Anterior cingulate cortex (tissue), 58 donors: Measurements from ENCODE around the gene RXRA.

Source experiments
- DNase-seq, 58 donors: peaks; one replicate each; lab custom pipeline; 2025; lab: John Stamatoyannopoulos, UW

The RXRA gene

DNA sequence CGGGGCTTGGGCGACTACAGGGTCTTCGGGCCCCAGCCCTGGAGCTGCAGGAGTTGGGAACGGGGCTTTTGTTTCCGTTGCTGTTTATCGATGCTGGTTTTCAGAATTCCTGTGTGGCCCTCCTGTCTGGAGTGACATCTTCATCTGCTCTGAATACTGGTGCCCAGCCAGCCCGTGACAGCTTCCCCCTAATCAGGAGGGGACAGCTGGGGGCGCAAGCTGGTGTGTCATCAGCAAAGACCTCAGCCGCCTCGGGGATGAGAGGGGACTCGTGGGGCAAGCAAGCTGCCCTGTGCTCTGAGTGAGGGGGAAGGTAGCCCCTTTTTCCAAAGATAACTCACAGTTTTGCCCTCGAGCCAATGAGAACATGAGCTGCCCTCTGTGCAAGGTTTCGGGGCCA is 110.7 kb downstream of the RXRA start:
- DNase-seq = no peak

DNA sequence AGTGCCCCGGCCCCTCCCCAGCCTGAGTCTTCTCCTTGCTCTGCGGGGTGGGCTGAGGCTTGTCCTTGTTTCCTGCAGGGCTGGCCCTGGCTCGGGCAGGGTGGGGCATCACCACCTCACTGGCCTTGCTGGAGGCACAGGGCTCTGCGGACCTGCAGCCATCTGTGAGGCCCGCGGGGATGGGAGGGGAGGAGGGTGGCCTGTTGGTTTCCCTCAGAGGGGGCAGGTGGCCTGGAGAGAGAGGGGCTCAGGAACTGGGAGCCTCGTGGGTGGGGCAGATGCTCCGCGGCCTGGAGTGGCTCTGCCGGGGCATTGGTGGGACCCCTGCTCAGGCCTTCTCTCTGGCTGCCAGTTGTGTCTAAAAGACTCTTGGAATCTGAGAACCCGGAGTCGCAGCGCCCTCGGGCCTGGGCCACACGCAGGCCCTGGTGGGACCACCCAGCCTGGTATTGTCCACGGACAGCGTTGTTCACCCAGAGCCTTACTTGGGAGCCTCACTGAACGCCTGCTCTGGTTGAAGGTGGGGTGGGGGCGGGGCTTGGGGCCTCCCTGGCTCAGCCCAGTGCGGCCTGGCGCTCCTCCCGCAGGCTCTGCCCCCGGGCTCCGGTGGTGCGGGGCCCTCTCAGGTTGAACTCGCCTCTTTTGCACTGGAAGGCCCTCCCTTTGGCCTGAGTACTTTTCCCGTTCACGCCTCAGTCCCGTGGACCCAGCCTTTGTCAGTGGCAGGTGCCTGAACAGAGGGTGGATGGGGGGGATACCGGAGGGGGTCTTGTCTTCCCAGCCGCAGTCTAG is 111.3 kb downstream of the RXRA start:
- no peak for DNase-seq

DNA sequence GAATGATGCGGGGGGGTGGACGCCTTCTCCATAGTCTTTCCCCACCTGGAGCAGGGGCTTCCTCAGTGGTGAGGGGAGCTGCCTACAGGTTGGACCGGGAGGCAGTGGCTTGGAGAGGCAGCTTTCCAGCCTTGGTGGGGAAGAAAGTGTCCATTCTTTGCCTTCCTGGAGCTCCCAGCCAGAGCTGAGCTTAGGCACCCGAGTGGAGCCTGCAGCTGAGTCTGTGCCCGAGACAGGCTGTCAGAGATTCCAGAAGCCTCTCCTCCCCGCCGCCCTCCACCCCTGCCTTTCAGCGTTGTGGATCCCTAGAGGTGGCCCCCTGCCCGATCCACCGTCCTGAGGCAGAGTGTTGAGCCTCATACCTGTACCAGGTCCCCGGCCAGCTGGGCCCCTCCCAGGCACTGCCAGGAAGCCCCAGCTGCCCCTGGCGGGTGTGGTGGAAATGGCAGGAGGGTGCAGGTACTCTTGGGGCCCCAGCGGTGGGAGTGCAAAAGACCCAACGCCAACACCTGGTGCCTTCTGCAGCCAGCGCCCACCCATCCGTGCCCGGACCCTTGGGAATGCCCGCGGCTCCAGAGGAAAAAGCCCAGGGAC is 112.0 kb downstream of the RXRA start:
- DNase-seq = peak in 4 of 58 donors; percentile 20 to 42 (median 29)

DNA sequence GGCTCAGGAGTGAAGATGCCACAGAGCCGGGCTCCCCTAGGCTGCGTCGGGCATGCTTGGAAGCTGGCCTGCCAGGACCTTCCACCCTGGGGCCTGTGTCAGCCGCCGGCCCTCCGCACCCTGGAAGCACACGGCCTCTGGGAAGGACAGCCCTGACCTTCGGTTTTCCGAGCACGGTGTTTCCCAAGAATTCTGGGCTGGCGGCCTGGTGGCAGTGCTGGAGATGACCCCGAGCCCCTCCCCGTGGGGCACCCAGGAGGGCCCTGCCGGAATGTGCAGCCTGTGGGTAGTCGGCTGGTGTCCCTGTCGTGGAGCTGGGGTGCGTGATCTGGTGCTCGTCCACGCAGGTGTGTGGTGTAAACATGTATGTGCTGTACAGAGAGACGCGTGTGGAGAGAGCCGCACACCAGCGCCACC is 113.1 kb downstream of the RXRA start:
- no peak for DNase-seq

DNA sequence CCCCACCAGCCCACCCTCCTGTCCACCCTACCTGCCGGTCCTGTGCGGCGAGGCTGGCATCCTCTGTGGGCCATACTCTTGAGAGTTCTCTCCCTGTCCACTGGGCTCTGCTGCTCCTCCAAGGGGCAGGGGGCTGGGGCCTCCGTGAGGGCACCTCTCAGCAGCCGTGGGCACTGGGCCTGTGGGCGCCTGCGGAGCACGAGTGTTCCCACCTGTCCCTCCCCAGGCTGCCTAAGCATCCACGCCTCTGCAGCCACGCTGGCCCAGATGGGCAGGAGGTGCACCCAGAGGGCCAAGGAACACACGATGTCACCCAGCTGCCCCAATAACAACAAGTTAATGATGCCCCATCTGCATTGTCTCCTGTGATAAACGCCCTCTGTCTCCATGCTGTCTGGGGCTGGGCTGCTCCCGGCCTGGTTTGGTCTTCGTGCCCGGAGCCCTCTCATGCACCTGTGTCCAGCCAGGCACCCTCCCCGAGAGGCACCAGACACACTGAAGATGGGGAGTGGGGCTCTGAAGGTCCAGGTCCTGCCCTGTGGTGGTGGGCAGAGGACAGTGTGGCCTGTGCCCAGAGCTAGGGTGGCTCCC is 114.5 kb downstream of the RXRA start:
- DNase-seq = no peak

DNA sequence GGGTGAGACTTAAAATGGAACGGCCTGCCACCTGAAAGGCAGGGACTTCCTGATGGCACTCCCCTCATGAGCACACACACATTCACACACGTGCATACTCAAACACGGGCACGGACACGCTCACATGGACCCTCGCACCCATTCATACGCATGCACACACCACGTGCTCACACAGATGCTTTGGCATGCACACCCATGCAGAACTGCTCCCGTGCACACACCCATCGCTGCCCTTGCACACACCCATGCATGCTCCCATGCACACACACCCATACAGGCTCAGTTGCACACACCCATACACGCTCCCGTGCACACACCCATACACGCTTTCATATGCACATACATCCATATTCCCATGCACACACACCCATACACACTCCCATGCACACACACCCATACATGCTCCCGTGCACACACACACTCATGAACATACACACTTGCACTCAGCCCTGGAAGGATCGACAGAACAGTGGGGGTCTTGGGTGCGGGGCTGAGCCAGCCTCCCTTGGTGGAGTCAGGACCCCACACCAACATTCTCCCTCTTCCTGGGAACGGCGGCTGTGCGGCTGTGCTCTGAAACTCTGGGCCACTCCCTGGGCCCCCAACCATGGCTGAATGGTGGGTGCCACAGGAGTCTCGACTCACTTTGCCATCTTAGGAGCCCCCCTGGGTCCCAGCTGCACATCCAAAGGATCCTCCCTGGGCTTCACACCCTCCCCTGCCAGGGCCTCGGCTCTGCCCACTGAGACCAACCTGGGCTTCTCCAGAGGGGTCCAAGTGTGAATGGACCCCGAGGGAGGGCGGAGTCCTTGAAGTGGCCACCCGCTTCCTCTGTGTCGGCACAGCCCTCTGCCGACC is 115.2 kb downstream of the RXRA start:
- no peak for DNase-seq

DNA sequence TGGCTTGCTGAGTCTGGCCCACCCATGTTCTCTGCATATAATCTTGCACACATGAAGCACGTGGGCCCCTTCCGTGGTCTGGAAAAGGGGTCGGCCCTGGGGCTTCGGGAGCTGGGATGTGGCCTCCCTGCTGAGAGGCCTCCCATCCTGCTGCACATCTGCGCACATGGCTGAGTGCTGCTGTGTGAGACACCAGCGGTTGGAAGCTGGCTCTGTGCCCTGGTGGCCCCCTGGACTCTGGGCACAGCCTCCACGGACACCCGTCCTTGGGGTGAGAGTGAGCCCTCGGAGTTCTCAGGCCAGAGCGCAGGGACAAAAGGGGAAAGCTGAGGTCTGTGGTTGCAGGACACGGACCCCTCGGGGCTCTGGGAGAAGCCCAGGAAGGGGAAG is 115.8 kb downstream of the RXRA start:
- no peak for DNase-seq

DNA sequence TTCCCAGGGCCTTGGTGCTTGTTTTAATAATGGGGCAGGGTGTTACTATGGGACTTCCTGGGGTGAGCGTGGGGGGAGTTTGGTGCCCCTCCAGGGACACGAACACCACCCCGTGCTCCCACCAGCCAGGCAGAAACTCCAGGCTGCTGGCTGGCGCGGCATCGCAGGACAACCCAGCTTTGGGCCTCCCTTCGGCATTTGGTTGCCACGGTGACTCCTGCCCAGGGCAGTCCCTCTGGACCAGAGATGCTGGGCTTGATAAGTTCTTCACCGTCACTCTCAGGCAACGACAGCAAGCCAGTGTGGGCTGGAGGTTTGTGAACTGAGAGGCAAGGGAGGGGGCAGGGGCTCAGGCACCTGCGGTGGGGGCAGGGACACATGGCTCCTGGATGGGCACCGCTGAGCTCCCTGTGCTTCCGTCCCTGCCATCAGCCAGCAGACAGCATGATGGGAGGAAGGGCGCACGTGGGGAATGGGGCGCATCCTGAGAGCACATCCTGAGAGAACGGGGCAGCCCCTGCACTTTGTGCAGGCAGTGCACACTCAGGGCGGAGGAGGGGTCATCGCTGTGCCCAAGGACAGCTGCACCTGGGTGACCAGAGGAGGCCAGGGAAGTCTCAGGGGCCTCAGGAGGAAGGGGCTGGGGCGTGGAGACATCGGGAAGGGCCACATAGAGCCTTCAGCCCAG is 116.4 kb downstream of the RXRA start:
- DNase-seq = no peak

DNA sequence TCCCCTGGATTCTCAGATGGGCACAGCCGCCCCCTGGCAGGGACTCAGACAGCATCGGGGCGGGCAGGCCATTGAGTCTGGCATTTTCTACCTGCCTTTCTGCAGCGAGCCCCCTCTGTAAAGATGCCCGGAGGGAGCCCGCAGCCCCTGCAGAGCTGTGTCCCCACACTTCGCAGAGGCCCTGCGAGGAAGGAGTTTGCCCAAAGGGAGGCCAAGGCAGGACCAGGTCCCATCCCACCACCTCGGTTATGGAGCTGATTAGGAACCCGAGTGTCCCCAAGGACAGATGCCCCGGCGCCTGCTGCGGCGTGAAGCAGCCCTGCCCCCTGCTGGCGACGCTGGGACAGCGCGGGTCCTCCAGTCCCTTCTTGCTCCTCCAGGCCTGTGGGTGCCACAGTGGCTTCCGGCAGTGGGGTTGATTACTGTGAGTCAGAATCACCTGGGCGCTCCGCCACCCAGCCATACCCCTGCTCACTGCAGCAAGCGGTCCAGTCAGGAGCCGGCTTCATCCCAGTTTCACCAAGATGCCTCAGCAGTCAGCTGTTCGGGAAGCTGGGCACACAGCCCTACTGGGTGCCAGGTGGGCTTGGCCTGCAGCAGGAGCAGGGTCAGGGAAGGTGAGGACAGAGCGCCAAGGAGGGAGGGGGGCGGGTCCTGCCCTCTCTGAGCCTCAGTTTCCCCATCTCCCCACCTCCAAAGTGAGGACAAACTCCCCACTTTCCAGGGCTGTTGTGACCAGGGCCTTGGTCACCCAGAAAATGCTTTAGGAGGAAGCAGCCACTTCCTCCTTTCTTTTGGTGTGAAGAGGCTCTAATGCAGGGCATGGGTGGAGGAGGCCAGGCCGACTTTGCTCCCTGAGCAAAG is 117.2 kb downstream of the RXRA start:
- peak in 57 of 58 donors; percentile 24 to 90 (median 75) for DNase-seq

DNA sequence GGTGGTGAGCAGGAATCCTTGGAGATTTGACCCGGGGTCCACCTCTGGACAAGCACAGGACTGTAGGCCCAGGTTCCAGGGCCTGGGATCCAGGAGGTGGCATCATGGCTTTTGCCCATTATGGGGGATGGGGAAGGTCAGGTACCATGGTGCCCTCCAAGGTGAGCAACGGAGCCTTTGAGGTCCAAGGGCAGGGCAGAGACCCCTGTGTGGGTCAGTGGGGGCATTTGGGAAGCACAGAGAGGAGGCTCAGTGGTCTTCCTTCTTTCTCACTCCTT is 117.7 kb downstream of the RXRA start:
- DNase-seq = no peak

DNA sequence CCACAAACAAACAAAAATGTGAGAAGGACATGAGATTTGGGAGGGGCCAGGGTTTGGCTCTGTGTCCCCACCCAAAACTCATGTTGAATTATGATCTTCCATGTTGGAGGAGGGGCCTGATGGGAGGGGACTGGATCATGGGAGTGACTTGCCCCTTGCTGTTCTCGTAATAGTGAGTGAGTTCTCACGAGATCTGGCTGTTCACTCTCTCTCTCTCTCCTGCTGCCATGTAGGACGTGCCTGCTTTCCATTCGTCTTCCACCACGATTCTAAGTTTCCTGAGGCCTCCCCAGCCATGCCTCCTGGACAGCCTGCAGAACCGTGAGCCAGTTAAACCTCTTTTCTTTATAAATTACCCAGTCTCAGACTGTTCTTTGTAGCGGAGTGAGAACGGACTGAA is 118.7 kb downstream of the RXRA start:
- no peak for DNase-seq

DNA sequence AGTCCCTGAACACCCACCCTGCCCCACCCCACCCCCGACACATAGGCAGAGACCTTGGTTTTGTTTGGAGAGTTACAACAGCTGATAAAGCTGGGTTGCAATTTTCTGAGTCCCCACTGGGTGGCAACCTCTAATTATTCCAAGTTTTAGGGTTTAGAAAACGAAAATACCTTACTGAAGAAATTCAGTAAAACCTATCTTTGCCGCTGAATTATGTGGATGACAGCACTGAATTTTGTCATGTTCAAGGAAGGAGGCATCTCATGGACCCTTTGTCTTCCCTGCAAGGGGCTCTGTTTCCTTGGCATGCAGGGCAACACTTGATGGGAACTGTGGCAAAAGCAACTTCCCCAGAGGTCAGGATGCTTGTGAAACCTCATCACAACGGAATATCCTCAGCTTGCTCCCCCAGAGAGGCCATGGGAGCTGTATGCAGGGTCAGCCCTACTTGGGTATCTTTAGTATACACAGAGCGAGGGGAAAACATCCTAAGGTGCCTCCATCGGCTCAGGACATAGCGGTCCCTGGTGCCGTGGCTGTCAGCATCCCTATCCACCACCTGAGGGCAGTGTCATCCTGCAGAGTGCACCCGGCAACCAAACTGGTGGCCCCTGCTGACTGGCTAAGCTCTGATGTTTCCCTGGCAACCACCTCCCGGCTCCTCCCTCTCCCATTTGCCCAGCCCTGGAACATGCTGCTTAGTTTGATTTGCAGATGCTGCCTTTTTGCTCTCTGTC is 123.1 kb downstream of the RXRA start:
- DNase-seq = peak in 56 of 58 donors; percentile 26 to 96 (median 85)

DNA sequence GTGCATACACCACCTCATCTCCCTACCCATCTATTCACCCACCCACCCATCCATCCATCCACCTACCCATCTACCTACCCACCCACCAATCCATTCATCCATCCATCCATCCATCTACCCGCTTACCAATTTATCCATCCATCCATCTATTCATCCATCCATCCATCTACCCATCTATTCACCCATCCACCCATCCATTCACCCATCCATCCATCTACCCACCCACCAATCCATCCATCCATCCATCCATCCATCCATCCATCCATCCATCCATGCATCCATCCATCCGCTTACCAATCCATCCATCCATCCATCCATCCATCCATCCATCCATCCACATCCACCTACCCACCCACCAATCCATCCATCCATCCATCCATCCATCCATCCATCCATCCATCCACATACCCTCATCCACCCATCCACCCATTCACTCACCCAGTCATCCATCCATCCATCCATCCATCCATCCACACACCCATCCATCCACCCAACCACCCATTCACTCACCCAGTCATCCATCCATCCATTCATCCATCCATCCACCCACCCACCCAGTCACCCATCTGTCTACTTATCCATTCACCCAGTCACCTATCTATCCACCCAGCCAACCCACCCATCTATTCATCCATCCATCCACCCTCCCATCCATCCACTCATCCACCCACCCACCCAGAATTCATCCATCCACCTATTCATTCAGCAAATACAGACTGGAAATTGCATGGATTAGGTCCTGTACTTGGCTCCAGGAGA is 125.6 kb downstream of the RXRA start:
- DNase-seq = no peak

DNA sequence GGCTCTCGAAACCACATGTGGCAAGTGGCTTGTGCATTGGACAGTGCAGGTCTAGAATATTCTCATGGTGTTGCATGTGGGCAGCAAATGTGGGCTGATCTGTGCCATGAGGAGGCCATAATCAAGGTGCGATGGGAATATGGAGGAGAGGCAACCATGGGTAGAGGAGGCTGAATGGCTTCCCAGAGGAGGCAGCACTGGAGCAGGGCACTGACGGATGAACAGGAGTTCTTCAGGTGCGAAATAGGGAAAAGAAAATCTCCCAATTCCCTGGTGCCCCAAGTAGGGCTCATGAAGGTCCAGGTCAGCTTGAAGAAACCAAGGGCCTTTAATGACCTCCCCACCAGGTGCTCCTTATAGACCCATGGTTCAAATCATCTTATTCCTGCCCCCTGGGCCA is 126.5 kb downstream of the RXRA start:
- no peak for DNase-seq

DNA sequence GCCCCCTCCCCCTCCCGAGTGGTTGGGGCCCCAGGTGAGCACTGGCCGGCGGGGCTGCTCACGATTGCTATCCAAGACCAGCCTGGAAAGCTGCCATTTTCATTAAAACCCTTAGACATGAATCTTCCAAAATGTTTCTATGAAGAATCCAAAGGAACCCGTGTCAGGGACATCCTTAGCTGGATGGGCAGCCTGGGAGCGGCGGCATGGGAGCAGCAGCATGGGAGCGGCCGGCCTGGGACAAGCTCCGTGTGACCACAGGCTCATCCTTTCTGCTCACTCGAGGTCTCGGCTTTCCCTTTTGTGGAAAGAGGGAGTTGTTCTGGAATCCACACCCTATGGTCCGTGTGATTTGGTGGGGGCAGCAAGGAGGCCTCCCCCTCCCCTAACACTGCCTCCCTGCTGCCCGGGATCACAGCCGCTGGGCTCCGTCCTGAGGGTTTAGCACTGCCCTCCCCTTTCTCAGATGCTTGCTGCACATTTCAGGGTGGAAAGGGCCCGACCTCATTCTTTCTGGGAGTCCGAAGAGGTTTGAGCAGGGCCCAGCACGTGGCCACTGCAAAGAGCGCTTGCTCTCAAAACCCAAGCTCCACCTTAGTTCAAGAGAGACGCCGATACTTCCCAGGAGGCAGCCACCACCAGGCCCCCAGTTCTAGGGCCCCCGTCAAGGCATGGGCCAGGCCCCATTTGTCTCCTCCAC is 127.7 kb downstream of the RXRA start:
- no peak for DNase-seq

DNA sequence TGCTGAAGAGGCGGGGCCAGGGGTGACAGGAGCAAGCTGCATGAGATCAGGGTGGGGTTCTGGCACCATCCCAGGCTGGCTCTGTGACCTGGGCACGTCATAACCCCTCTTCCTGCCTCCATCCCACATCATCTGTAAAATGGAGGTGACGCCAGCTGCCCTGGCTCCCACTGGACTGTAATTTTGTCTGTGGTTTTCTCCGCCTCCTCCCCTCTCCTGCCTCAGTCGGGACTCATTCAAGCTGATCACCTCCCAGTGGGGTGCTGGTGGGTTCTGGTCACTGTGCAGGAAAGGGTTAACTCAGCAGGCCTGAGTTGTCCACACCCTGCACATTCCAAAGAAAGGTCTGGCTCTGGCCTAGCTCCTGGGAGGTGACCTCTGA is 128.2 kb downstream of the RXRA start:
- no peak for DNase-seq

DNA sequence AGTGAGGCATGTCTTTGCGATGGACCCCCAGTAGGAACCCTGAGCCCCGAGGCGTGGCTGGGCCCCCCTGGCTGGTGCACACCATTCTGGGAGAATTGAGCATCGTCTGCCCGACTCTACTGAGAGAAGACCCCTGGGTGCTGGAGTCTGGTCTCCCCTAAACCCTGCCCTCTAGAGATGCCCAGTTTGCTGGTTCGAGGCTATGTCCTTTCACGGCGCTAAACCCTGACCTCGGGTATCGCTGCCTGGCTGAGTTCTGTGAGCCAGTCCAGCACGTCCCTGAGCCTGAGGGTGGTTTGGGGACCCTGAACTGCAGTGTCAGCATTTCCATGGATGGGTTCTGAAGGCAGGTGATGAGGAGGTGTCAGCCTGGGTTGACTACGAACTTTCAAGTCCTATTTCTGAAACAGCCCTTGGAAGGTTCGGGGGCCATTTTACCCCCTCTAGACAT is 128.8 kb downstream of the RXRA start:
- DNase-seq = no peak

DNA sequence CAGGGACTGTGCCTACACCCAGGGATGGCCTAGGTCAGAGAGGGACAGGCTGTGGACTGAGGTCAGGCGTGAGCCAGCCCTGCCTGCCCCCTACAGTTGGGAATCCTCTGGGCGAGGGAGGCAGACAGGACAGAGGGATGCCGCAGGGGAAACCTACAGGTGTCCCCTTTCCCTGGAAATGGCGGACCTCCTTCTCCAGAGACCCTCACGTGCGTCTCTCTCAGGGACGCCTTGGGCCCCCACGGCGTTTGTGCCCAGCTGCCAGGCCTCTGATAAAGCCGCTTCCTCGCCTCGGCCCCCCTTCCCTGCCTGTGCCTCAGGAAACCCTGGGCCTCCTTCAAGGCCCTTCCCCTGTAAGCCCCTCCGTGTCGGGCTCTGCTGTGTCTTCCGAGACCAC is 129.3 kb downstream of the RXRA start:
- DNase-seq = no peak
